Suprapubic skin (tissue), 4 donors: ENCODE measurements around the gene WDR6.

Experiments
- EP300 ChIP-seq: sonication (generic); formaldehyde crosslinking; IDR thresholded peaks from one replicate; pipeline ENCODE4 v1.6.1; 2017; ENCODE audit warnings: antibody characterized with exemption
- POLR2A ChIP-seq, 2 donors: fragments of 450-650 bp; IDR thresholded peaks; one replicate each; pipeline ENCODE4 v1.6.1; 2017; ENCODE audit warnings: antibody characterized with exemption in 2 of 2, mild to moderate bottlenecking in 2 of 2, moderate library complexity in 2 of 2
- POLR2AphosphoS5 ChIP-seq, 3 donors: sonication (generic); formaldehyde crosslinking; IDR thresholded peaks; one replicate each; pipeline ENCODE4 v1.6.1; 2017; ENCODE audit warnings: antibody characterized with exemption in 3 of 3
- TF ChIP-seq, protein P1 (sequence below), 2 donors: fragments of 200-600 bp in 1 of 2; fragments of 450-650 bp in 1 of 2; sonication (generic) in 1 of 2; IDR thresholded peaks; one replicate each; pipeline ENCODE4 v1.5.1; 2016 to 2019; ENCODE audit warnings: antibody characterized with exemption in 2 of 2, mild to moderate bottlenecking in 1 of 2, moderate library complexity in 1 of 2

GRCh38 chr3:49005998-49006397, 1.2 kb upstream of the WDR6 start:
- TF ChIP-seq, protein P1, sequence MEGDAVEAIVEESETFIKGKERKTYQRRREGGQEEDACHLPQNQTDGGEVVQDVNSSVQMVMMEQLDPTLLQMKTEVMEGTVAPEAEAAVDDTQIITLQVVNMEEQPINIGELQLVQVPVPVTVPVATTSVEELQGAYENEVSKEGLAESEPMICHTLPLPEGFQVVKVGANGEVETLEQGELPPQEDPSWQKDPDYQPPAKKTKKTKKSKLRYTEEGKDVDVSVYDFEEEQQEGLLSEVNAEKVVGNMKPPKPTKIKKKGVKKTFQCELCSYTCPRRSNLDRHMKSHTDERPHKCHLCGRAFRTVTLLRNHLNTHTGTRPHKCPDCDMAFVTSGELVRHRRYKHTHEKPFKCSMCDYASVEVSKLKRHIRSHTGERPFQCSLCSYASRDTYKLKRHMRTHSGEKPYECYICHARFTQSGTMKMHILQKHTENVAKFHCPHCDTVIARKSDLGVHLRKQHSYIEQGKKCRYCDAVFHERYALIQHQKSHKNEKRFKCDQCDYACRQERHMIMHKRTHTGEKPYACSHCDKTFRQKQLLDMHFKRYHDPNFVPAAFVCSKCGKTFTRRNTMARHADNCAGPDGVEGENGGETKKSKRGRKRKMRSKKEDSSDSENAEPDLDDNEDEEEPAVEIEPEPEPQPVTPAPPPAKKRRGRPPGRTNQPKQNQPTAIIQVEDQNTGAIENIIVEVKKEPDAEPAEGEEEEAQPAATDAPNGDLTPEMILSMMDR (IDR thresholded peaks at IDR 0.05) = no peak
- TF ChIP-seq POLR2AphosphoS5 (IDR thresholded peaks at IDR 0.05) (no peak), POLR2A (IDR thresholded peaks at IDR 0.05) (no peak), EP300 (no peak)
